A673 (cell line): ENCODE measurements around the gene FGF14.

Experiments used
- EZH2 ChIP-seq: fragments of 200-600 bp; sonication (generic); IDR thresholded peaks from 2 replicates; pipeline ENCODE4 v1.6.1; 2017; ENCODE audit warnings: borderline replicate concordance, low read depth, mild to moderate bottlenecking, mixed read lengths, antibody characterized with exemption, low read length; ENCODE audit not compliant: poor library complexity, severe bottlenecking
- TF ChIP-seq, protein P1 (sequence below): fragments of 300-800, 200-600 bp; sonication (generic); conservative IDR thresholded peaks from 2 replicates; pipeline ENCODE4 v1.5.1; 2017; ENCODE audit warnings: low read depth, mild to moderate bottlenecking, antibody characterized with exemption, low read length, moderate library complexity, mixed read lengths

GRCh38 chr13:102261809-102262208 is 140.0 kb downstream of the FGF14 start:
- TF ChIP-seq, protein P1, sequence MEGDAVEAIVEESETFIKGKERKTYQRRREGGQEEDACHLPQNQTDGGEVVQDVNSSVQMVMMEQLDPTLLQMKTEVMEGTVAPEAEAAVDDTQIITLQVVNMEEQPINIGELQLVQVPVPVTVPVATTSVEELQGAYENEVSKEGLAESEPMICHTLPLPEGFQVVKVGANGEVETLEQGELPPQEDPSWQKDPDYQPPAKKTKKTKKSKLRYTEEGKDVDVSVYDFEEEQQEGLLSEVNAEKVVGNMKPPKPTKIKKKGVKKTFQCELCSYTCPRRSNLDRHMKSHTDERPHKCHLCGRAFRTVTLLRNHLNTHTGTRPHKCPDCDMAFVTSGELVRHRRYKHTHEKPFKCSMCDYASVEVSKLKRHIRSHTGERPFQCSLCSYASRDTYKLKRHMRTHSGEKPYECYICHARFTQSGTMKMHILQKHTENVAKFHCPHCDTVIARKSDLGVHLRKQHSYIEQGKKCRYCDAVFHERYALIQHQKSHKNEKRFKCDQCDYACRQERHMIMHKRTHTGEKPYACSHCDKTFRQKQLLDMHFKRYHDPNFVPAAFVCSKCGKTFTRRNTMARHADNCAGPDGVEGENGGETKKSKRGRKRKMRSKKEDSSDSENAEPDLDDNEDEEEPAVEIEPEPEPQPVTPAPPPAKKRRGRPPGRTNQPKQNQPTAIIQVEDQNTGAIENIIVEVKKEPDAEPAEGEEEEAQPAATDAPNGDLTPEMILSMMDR: no peak
- no peak for TF ChIP-seq EZH2
